Measurements from ENCODE around the gene TTLL7. TPM values are rescaled to one million over a fixed set of nuclear protein-coding genes. Genes with fewer than 3 reads are reported as not detected.
"Not testable (repeated sequence)": the region's sequence is repeated elsewhere in the genome, so short reads cannot be mapped to it uniquely, and the experiment has no call there.

The TTLL7 gene
- total RNA-seq, 3 donors from 2014 or later = 0.05 to 0.57 (median 0.40) TPM

DNA sequence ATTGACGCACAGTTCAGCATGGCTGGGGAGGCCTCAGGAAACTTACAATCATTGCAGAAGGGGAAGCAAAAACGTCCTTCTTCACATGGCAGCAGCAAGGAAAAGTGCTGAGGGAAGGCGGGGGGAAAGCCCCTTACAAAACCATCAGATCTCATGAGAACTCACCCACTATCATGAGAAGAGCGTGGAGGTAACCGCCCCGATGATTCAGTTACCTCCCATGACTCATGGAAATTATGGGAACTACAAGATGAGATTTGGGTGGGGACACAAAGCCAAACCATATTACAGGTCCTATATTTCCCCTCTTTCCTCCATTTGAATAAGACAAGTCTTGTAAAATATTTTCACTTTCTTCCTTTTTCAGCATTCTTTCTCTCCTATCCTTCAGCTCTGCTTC lies 7.7 kb upstream of the TTLL7 start:
- Mint-ChIP-seq H3K27me3 (ENCODE audit: low read depth) (peaks cover 52% of the 10 kb centered on the region), H3K4me1 (ENCODE audit: low read depth) (no peaks in the 10 kb centered on the region), H3K9me3 (no peaks in the 10 kb centered on the region), H3K36me3 (ENCODE audit: insufficient read depth) (no peaks in the 10 kb centered on the region), H3K4me3 (no peak overlapping the region)
- ATAC-seq (peak; percentile 30 to 62), DNase-seq (no peak)

DNA sequence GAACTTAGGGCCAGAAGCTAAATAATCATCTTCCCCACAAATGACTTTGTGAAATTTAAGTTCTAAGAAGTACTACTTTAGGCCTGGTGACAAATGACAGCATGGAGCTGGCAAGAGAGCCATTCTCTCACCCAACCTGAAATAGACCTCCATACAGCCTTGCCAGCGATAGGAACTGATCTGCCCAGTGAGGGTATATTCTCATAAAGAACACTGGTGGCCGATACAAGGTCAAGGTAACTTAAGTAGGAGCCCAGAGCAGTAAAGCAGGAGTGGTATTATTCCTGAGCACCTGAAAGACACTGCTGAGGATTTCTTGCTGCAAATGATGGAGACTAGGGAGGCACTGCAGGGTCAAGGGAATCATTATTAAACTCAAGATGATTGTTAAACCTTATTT lies 2.6 kb upstream of the TTLL7 start:
- H3K9me3 Mint-ChIP-seq = no peaks in the 10 kb centered on the region
- no peak for DNase-seq
- ATAC-seq = no peak
- H3K4me3 Mint-ChIP-seq = no peak overlapping the region
- H3K27me3 Mint-ChIP-seq (ENCODE audit: low read depth) = peaks cover 66% of the 10 kb centered on the region
- peaks cover 14% of the 10 kb centered on the region for H3K4me1 Mint-ChIP-seq (ENCODE audit: low read depth)
- H3K36me3 Mint-ChIP-seq (ENCODE audit: insufficient read depth) = no peaks in the 10 kb centered on the region

DNA sequence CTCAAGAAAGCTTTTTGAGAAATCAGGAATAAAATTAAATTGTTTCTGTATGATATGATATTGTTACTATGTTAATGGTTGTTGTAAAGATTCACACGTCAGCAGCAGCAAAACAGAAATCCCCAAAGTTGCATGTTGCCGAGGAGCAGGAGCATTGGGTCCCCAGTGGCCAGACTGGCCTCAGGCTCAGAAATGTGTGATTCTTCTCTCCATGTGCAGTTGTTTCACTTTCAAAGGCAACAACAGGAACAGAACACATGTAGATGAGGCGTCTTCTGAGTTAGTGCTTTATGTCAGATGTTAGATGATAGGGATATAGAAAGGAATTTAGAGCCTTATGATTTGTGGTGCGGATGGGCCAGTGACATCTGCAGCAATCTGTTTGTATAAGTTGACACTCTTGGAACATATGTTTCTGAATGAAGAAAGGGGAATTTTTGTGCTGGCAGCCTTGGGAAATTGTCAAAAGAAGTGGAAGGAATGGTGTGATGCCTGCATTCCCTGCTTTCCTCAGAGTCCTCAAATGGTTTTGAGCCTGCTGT lies 2.1 kb upstream of the TTLL7 start:
- H3K27me3 Mint-ChIP-seq (ENCODE audit: low read depth) = peaks cover 67% of the 10 kb centered on the region

DNA sequence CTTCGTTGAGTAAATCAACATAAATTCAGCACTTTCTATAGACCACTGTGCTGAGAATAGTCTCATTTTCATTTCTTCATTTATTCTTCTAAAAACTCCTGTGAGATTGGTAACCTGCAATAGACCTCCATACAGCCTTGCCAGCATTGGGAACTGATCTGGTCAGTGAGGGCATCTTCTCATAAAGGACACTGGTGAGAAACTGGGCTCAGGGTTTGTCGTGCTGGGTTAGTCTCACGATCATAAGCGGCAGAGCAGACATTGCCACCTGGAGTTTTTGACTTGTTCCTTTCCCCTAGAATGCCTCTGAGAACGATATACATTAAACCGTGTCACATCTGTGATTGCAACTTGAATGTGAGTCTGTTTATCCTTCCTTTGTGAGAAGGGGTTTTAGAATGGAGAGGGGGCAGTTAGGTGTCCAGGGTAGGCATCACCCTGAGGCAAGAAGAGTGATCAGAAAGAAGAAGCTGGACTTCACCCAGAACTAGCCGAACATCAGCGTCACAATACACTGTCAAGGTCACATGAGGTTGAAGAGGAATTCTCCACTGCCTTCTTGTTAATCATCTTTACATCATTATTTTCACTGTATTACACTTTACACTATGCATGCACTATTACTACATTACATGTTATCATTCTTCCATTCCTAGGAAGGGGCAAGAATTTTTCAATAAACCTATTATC lies 1.4 kb upstream of the TTLL7 start:
- ATAC-seq (no peak), DNase-seq (no peak)
- H3K4me1 Mint-ChIP-seq (ENCODE audit: low read depth) = peaks cover 14% of the 10 kb centered on the region
- no peaks in the 10 kb centered on the region for H3K36me3 Mint-ChIP-seq (ENCODE audit: insufficient read depth)
- peak overlapping the region; percentile 34 for H3K4me3 Mint-ChIP-seq
- H3K27me3 Mint-ChIP-seq (ENCODE audit: low read depth) = peaks cover 70% of the 10 kb centered on the region
- H3K9me3 Mint-ChIP-seq = no peaks in the 10 kb centered on the region

More for the DNA sequence above, 2.1 kb upstream of the TTLL7 start:
- Mint-ChIP-seq H3K4me3 (no peak overlapping the region), H3K36me3 (ENCODE audit: insufficient read depth) (no peaks in the 10 kb centered on the region), H3K9me3 (no peaks in the 10 kb centered on the region), H3K4me1 (ENCODE audit: low read depth) (peaks cover 14% of the 10 kb centered on the region)
- DNase-seq (no peak), ATAC-seq (no peak)

DNA sequence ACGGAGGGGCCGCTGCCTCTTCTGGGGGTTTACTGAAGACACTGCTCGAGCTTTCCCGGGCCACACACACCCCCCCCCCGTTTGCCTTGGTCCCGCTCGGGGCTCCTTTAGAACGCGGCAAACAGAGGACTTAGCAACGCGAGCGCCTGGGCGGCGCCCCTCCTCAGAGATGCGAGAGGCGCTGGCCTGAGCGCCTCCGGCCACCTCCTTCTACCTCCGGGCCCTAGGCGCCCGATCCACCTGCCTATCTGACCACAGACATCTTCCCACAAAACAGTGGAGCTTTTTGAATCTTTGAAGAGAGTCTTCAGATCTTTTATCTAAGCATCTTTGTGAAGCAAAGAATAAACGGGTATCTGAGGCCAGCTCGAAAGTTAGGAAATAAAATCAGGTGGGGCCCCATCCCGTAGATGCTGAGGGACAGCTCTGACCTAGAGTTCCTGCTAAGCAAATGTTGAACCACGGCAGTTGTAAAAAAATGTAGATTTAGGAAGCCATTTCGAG lies 436 bp upstream of the TTLL7 start:
- Mint-ChIP-seq H3K4me3 (peak overlapping the region; percentile 75), H3K27me3 (ENCODE audit: low read depth) (peaks cover 66% of the 10 kb centered on the region), H3K36me3 (ENCODE audit: insufficient read depth) (no peaks in the 10 kb centered on the region), H3K4me1 (ENCODE audit: low read depth) (peaks cover 14% of the 10 kb centered on the region), H3K9me3 (no peaks in the 10 kb centered on the region)
- DNase-seq (no peak), ATAC-seq (peak; percentile 83 to 85)

DNA sequence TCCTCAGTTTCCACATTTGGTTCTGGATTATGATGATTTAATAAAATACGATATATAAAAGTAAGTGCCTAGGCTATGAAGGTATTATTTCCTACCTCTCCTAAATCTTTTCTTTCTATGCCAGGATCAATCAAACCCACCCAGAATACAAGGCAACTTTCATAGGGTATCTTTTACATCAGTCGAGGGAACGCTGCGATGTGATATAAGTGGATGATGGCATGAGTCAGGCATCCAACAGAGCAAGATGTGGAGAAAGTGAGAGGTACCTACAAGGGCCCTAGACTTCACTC lies 781 bp downstream of the TTLL7 start:
- no peak for ATAC-seq
- no peaks in the 10 kb centered on the region for H3K36me3 Mint-ChIP-seq (ENCODE audit: insufficient read depth)

DNA sequence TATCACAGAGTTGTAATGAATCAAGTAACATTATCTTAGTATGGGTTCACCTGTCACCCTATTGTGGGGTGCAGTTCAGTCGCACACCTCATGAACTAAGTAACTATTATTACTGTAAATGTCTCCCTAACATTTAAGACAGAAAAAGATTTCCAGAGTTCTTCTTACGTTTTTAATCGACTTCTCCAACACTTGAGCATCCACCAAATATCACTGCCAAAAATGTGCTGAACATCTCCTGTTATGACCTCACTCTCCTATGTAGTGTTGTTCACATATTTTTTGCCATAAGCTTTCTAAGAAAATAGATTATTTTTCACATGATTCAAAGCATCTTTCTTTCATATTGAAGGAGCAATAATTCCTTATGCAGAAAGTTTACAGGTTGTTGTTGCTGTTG lies 1.3 kb downstream of the TTLL7 start:
- DNase-seq = no peak
- no peaks in the 10 kb centered on the region for H3K36me3 Mint-ChIP-seq (ENCODE audit: insufficient read depth)
- H3K9me3 Mint-ChIP-seq = no peaks in the 10 kb centered on the region
- no peak overlapping the region for H3K4me3 Mint-ChIP-seq
- H3K27me3 Mint-ChIP-seq (ENCODE audit: low read depth) = peaks cover 66% of the 10 kb centered on the region
- no peak for ATAC-seq
- peaks cover 14% of the 10 kb centered on the region for H3K4me1 Mint-ChIP-seq (ENCODE audit: low read depth)

More for the DNA sequence above, 781 bp downstream of the TTLL7 start:
- Mint-ChIP-seq H3K4me3 (peak overlapping the region; percentile 78), H3K4me1 (ENCODE audit: low read depth) (peaks cover 14% of the 10 kb centered on the region), H3K9me3 (no peaks in the 10 kb centered on the region), H3K27me3 (ENCODE audit: low read depth) (peaks cover 64% of the 10 kb centered on the region)
- no peak for DNase-seq

DNA sequence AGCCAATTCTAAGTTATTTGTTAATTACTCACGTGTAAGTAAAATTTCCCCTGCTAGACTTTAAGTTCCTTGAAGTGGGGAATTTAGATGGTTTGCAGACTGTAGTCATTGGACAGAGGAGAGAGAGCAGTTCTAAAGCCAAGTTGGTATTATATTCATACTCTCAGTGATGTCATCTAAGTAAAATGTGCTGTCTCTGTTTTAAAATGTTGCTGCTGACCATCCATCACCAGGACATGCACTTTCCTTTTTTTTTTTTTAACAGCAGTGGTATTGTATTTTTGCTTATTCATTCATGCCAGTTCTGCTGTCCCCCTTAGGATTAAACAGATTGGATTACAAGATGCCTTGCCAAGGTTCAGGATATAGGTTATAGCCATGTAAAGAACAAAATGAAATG lies 2.3 kb downstream of the TTLL7 start:
- Mint-ChIP-seq H3K4me1 (ENCODE audit: low read depth) (peaks cover 14% of the 10 kb centered on the region), H3K36me3 (ENCODE audit: insufficient read depth) (no peaks in the 10 kb centered on the region), H3K27me3 (ENCODE audit: low read depth) (peaks cover 62% of the 10 kb centered on the region), H3K4me3 (no peak overlapping the region), H3K9me3 (no peaks in the 10 kb centered on the region)
- DNase-seq (no peak), ATAC-seq (no peak)

DNA sequence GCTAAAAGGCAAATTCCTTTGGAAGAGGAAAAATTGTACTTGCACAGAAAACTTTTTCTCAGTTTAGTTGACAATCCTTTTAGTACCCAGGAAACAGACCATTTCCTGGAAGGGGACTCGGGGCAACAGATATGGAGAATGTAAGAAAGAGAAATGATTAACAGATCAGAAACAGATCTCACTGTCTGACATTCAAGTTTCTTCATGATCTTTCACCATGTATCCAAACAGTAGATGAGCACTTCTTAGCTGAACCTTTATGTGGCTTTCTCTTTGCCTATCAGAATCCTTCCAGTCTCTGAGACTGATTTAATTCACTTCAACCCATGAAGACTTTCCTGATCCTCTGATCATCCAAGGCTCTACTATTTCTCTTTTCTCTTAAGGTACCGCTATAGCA lies 2.7 kb downstream of the TTLL7 start:
- ATAC-seq = no peak
- no peaks in the 10 kb centered on the region for H3K9me3 Mint-ChIP-seq
- no peak overlapping the region for H3K4me3 Mint-ChIP-seq
- no peaks in the 10 kb centered on the region for H3K36me3 Mint-ChIP-seq (ENCODE audit: insufficient read depth)
- peaks cover 14% of the 10 kb centered on the region for H3K4me1 Mint-ChIP-seq (ENCODE audit: low read depth)
- peaks cover 60% of the 10 kb centered on the region for H3K27me3 Mint-ChIP-seq (ENCODE audit: low read depth)
- no peak for DNase-seq

DNA sequence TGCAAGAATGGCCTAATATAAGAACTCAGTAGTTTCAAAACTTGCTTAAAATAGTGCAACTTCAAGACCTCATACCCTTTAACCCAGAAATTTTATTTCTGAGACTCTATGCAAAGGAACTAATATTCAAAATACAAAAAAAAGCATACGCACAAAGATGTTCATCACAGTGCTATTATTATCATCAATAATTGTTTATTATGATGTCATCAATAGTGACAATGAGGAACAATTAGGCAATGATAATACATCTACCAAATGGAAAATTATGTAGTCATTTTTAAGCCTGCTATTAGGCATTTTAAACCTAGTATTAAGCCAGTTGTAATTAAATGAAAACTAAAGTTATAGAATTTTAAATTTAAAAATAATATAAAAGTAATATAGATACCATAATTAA lies 3.3 kb downstream of the TTLL7 start:
- ATAC-seq = no peak
- Mint-ChIP-seq H3K36me3 (ENCODE audit: insufficient read depth) (no peaks in the 10 kb centered on the region), H3K4me3 (no peak overlapping the region), H3K9me3 (no peaks in the 10 kb centered on the region), H3K4me1 (ENCODE audit: low read depth) (peaks cover 14% of the 10 kb centered on the region), H3K27me3 (ENCODE audit: low read depth) (peaks cover 58% of the 10 kb centered on the region)
- no peak for DNase-seq

DNA sequence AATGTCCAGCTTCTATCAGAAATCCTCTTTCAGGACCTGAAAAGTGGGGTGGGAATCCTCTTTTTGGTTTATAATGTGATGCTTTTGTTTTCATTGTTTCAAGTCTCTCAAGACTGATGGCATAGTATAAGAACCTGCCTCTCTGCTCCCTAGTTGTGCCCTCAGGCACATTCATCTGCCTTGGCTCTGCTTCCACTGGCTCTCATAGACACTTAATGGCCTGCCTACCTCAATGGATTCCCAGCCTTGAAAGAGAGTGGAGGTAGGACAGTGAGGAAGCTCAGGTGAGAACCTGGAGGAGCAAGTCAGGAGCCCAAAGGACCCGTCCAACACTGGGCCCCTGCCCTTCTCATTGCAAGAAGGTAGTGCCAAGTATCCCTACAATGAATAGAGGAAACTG lies 4.8 kb downstream of the TTLL7 start:
- H3K27me3 Mint-ChIP-seq (ENCODE audit: low read depth) = peaks cover 52% of the 10 kb centered on the region
- H3K36me3 Mint-ChIP-seq (ENCODE audit: insufficient read depth) = no peaks in the 10 kb centered on the region
- no peaks in the 10 kb centered on the region for H3K9me3 Mint-ChIP-seq
- peaks cover 2% of the 10 kb centered on the region for H3K4me1 Mint-ChIP-seq (ENCODE audit: low read depth)
- H3K4me3 Mint-ChIP-seq = no peak overlapping the region
- ATAC-seq (no peak), DNase-seq (no peak)

DNA sequence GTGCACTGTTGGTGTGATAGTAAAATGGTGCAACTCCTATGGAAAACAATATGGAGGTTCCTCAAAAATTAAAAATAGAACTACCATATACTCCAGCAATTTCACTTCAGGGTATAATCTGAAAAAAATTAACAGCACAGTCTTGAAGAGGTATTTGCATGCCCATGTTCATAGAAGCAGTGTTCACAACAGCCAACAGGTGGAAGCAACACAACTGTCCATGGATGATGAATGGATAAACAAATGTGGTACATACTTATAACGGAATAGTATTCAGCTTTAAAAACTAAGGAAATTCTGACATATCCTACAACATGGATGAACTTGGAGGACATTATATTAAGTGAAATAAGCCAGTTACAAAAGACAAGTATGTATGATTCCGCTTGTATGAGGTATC lies 8.2 kb downstream of the TTLL7 start:
- Mint-ChIP-seq H3K4me3 (no peak overlapping the region), H3K36me3 (ENCODE audit: insufficient read depth) (no peaks in the 10 kb centered on the region), H3K4me1 (ENCODE audit: low read depth) (no peaks in the 10 kb centered on the region), H3K9me3 (peaks cover 8% of the 10 kb centered on the region), H3K27me3 (ENCODE audit: low read depth) (peaks cover 34% of the 10 kb centered on the region)
- DNase-seq (no peak), ATAC-seq (no peak)

DNA sequence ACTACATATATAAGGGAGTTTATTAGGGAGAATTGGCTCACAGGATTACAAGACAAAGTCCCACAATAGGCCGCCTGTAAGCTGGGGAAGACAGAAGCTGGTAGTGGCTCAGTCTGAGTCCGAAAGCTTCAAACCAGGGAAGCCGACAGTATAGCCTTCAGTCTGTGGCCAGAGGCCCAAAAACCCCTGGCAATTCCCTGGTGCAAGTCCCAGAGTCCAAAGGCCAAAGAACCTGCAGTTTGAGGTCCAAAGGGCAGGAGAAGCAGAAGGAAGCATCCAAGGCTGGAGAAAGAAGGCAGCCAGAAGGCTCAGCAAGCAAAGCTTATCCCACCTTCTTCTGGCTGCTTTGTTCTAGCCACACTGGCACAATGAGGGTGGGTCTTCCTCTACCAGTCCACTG lies 13.9 kb downstream of the TTLL7 start:
- Mint-ChIP-seq H3K4me1 (ENCODE audit: low read depth) (no peaks in the 10 kb centered on the region), H3K4me3 (no peak overlapping the region), H3K27me3 (ENCODE audit: low read depth) (peaks cover 5% of the 10 kb centered on the region), H3K9me3 (peaks cover 8% of the 10 kb centered on the region), H3K36me3 (ENCODE audit: insufficient read depth) (no peaks in the 10 kb centered on the region)
- ATAC-seq (no peak), DNase-seq (no peak)

DNA sequence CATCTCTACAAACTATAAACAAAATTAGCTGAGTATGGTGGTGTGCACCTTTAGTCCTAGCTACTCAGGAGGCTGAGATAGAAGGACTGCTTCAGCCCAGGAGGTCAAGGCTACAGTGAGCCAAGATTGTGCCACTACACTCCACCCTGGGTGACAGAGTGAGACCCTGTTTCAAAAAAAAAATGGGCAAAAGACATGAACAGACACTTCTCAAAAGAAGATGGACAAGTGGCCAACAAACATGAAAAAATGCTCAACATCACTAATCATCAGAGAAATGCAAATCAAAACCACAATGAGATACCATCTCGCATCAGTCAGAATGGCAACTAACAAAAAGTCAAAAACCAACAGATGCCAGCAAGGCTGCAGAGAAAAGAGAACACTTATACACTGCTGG lies 15.0 kb downstream of the TTLL7 start:
- H3K4me3 Mint-ChIP-seq; DNase-seq; H3K27me3 Mint-ChIP-seq (ENCODE audit: low read depth); H3K9me3 Mint-ChIP-seq; H3K36me3 Mint-ChIP-seq (ENCODE audit: insufficient read depth); H3K4me1 Mint-ChIP-seq (ENCODE audit: low read depth); ATAC-seq: not testable (repeated sequence)

DNA sequence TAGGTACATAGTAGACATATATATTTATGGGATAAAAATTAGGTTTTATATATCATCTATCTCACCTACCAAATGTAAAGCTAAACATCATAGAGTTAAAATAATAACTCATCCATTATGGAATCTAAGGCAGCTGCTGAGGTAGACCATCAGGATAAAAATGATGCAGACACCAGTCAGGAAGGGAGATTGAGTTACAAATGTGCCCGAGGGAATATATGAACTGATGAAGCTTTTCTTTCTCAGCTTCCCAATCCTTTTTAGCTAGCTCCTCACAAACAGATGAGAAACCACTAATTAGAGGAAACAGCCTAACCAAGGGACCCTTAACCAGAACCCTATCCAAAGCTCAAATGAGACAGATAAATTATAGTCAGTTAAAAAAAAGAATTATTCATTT lies 20.9 kb downstream of the TTLL7 start:
- H3K4me3 Mint-ChIP-seq = no peak overlapping the region
- H3K36me3 Mint-ChIP-seq (ENCODE audit: insufficient read depth) = no peaks in the 10 kb centered on the region
- no peaks in the 10 kb centered on the region for H3K4me1 Mint-ChIP-seq (ENCODE audit: low read depth)
- DNase-seq (no peak), ATAC-seq (no peak)
- H3K9me3 Mint-ChIP-seq = no peaks in the 10 kb centered on the region
- no peaks in the 10 kb centered on the region for H3K27me3 Mint-ChIP-seq (ENCODE audit: low read depth)
